Posterior cingulate gyrus (tissue), 11 donors: Measurements from ENCODE around the gene TRAF2.
A peak's percentile ranks its signal among the peaks of the same experiment; 100 is the strongest.

Experiments
- DNase-seq, 10 donors: peaks; one replicate each; pipeline versions ENCODE4 v3.0.0 to v3.0.0-alpha.2; 2020 to 2021; ENCODE audit warnings: mixed read lengths in 3 of 10
- intact Hi-C: fragments of 100-400 bp; cut with DNase I; formaldehyde crosslinking; loops from one replicate; pipeline ENCODE4 v1.15.1; 2023

The TRAF2 gene

GRCh38 chr9:136955202-136955942 lies 69.1 kb downstream of the TRAF2 start:
- intact Hi-C loops, result no loop called here
- no peak for DNase-seq

GRCh38 chr9:136955943-136956335 lies 69.6 kb downstream of the TRAF2 start:
- no peak for DNase-seq
- intact Hi-C loops, result no loop called here

GRCh38 chr9:136956604-136957003 lies 70.3 kb downstream of the TRAF2 start:
- no peak for DNase-seq
- intact Hi-C loops, result no loop called here

- DNase-seq, result no peak
- intact Hi-C loops, result no loop called here
Observed at GRCh38 chr9:136957461-136957860, 71.1 kb downstream of the TRAF2 start.

- DNase-seq, result no peak
- intact Hi-C loops, result no loop called here
Observed at GRCh38 chr9:136957901-136958300, 71.6 kb downstream of the TRAF2 start.

- intact Hi-C loops, result no loop called here
- DNase-seq, result no peak
Observed at GRCh38 chr9:136958473-136958872, 72.2 kb downstream of the TRAF2 start.

- no peak for DNase-seq
- intact Hi-C loops, result no loop called here
Observed at GRCh38 chr9:136958898-136959850, 72.9 kb downstream of the TRAF2 start.

GRCh38 chr9:136960212-136960937 lies 74.1 kb downstream of the TRAF2 start:
- intact Hi-C loops, result no loop called here
- no peak for DNase-seq

GRCh38 chr9:136960938-136961275 lies 74.6 kb downstream of the TRAF2 start:
- no peak for DNase-seq
- intact Hi-C loops, result no loop called here

- intact Hi-C loops, result no loop called here
- DNase-seq, result peak in 3 of 10 donors; percentile 46 to 87 (median 50)
Observed at GRCh38 chr9:136961279-136962065, 75.2 kb downstream of the TRAF2 start.

- no peak for DNase-seq
- intact Hi-C loops, result no loop called here
Observed at GRCh38 chr9:136962163-136962562, 75.8 kb downstream of the TRAF2 start.

GRCh38 chr9:136962701-136963248 lies 76.5 kb downstream of the TRAF2 start:
- intact Hi-C loops, result no loop called here
- no peak for DNase-seq

GRCh38 chr9:136963341-136963740 lies 77.0 kb downstream of the TRAF2 start:
- DNase-seq, result no peak
- intact Hi-C loops, result no loop called here

- no peak for DNase-seq
- intact Hi-C loops, result no loop called here
Observed at GRCh38 chr9:136963751-136964150, 77.4 kb downstream of the TRAF2 start.

GRCh38 chr9:136964171-136964689 lies 77.9 kb downstream of the TRAF2 start:
- intact Hi-C loops, result no loop called here
- DNase-seq, result no peak

- intact Hi-C loops, result no loop called here
- no peak for DNase-seq
Observed at GRCh38 chr9:136964833-136965422, 78.6 kb downstream of the TRAF2 start.

GRCh38 chr9:136965771-136966484 lies 79.6 kb downstream of the TRAF2 start:
- intact Hi-C loops, result no loop called here
- peak in 6 of 10 donors; percentile 56 to 85 (median 66) for DNase-seq

- DNase-seq, result no peak
- intact Hi-C loops, result no loop called here
Observed at GRCh38 chr9:136968333-136969127, 82.2 kb downstream of the TRAF2 start.
